Measurements from ENCODE around the gene DGKG.
A peak's percentile ranks its signal among the peaks of the same experiment; 100 is the strongest.

DGKG gene

GRCh38 chr3:186132487-186132886, 229.5 kb downstream of the DGKG start:
- no peak for DNase-seq

- DNase-seq: no peak
These were observed 232.8 kb downstream of the DGKG start for GRCh38 chr3:186129206-186129605.

- DNase-seq: no peak
These were observed 233.9 kb downstream of the DGKG start for GRCh38 chr3:186128158-186128557.

- DNase-seq: no peak
These were observed 234.6 kb downstream of the DGKG start for GRCh38 chr3:186127463-186127862.

- DNase-seq: no peak
These were observed 236.9 kb downstream of the DGKG start for GRCh38 chr3:186125118-186125517.

GRCh38 chr3:186124592-186124991, 237.4 kb downstream of the DGKG start:
- DNase-seq: peak; percentile 30

GRCh38 chr3:186123012-186123411, 239.0 kb downstream of the DGKG start:
- no peak for DNase-seq

GRCh38 chr3:186121968-186122367, 240.1 kb downstream of the DGKG start:
- DNase-seq: no peak

- no peak for DNase-seq
These were observed 240.8 kb downstream of the DGKG start for GRCh38 chr3:186121278-186121677.

- DNase-seq: no peak
These were observed 242.5 kb downstream of the DGKG start for GRCh38 chr3:186119499-186119898.

GRCh38 chr3:186118692-186119091, 243.3 kb downstream of the DGKG start:
- no peak for DNase-seq

GRCh38 chr3:186117521-186118134, 244.4 kb downstream of the DGKG start:
- no peak for DNase-seq

- no peak for DNase-seq
These were observed 246.6 kb downstream of the DGKG start for GRCh38 chr3:186115239-186115996.

- DNase-seq: no peak
These were observed 250.8 kb downstream of the DGKG start for GRCh38 chr3:186110975-186111974.

- no peak for DNase-seq
These were observed 251.9 kb downstream of the DGKG start for GRCh38 chr3:186109897-186110803.

GRCh38 chr3:186108941-186109865, 252.8 kb downstream of the DGKG start, which contains the start of gene ETV5:
ETV5 (minus strand) TSS chr3:186109089; CDS start chr3:186105868, 3,221 bp downstream.
- peak; percentile 93 for DNase-seq

- DNase-seq: no peak
These were observed 253.7 kb downstream of the DGKG start for GRCh38 chr3:186108106-186108940.

- DNase-seq: peak; percentile 89
These were observed 254.6 kb downstream of the DGKG start for GRCh38 chr3:186107215-186108105.

- no peak for DNase-seq
These were observed 256.5 kb downstream of the DGKG start for GRCh38 chr3:186105543-186105942.

Data from NCI-H2029 treated with DMSO at 0.1 percent for 48 hours (cell line).